AG04450 (cell line): ENCODE results near the gene GRB10. TPM values are rescaled to one million over a fixed set of nuclear protein-coding genes. Genes with fewer than 3 reads are reported as not detected.

Source experiments
- CTCF ChIA-PET: fragments of 300-600, 350-600 bp; formaldehyde crosslinking; extraction: SDS; loops from one replicate; lab custom pipeline; 2022; ENCODE audit warnings: antibody characterized with exemption, inconsistent platforms; lab: Charles Lee
- POLR2A ChIA-PET: fragments of 350-600 bp; formaldehyde crosslinking; extraction: SDS; loops from one replicate; lab custom pipeline; 2021; ENCODE audit warnings: antibody characterized with exemption, inconsistent platforms; lab: Yijun Ruan, JAX
- DNase-seq: peaks from one replicate; pipeline ENCODE4 v3.0.0-alpha.2; 2011; ENCODE audit warnings: low read depth, low spot score
- H3K27ac ChIP-seq: one replicate; pipeline ENCODE4 v1.5.1; 2012; ENCODE audit warnings: low read depth, low read length, control low read depth
- H3K27me3 ChIP-seq: one replicate; pipeline ENCODE4 v1.6.0; 2012; ENCODE audit warnings: low read length; ENCODE audit not compliant: control insufficient read depth, insufficient read depth
- H3K4me3 ChIP-seq: 2 replicates; pipeline ENCODE4 v1.5.1; 2011; ENCODE audit warnings: mild to moderate bottlenecking, low read depth, low read length, control low read depth
- H3K9me3 ChIP-seq: 2 replicates; pipeline ENCODE4 v1.5.1; 2012; ENCODE audit warnings: low read length; ENCODE audit not compliant: control insufficient read depth, insufficient read depth
- polyA plus RNA-seq: library from polyadenylated mRNA; depleted of rRNA; stranded (reverse); fragments of >200 nt; gene quantifications from 2 replicates; pipeline ENCODE4 v1.2.3, GENCODE V29; 2011
- TF ChIP-seq, protein P1 (sequence below): IDR thresholded peaks from 2 replicates; pipeline ENCODE4 v1.5.1; 2011; ENCODE audit warnings: low read depth, low read length, control low read depth, inconsistent platforms

GRB10 gene
- polyA plus RNA-seq, 1 experiment, result 8.0 TPM

DNA sequence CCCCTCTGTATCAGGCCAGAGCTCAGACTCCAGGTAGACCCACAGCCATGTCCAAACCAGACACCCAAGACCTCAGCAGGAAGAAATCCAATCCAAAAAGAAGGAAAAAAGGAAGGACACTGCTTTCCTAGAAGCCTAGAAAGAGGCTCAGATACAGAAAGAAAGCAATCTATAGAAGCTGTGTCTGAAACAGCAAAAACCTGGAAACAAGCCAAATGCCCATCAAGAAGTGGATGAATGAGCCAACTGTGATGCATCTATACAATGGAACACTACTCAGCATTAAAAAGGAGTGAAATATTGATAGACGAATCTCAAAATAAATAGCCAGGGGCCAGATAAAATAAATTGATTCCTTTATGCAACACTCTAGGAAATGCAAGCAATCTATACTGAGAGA, 31.6 kb downstream of the GRB10 start:
- POLR2A ChIA-PET, result no interaction called here
- TF ChIP-seq, protein P1, sequence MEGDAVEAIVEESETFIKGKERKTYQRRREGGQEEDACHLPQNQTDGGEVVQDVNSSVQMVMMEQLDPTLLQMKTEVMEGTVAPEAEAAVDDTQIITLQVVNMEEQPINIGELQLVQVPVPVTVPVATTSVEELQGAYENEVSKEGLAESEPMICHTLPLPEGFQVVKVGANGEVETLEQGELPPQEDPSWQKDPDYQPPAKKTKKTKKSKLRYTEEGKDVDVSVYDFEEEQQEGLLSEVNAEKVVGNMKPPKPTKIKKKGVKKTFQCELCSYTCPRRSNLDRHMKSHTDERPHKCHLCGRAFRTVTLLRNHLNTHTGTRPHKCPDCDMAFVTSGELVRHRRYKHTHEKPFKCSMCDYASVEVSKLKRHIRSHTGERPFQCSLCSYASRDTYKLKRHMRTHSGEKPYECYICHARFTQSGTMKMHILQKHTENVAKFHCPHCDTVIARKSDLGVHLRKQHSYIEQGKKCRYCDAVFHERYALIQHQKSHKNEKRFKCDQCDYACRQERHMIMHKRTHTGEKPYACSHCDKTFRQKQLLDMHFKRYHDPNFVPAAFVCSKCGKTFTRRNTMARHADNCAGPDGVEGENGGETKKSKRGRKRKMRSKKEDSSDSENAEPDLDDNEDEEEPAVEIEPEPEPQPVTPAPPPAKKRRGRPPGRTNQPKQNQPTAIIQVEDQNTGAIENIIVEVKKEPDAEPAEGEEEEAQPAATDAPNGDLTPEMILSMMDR, result no peak
- H3K27ac ChIP-seq, result no peak overlapping the region
- no peaks in the 10 kb centered on the region for H3K27me3 ChIP-seq
- CTCF ChIA-PET, result interaction anchor here (0.5 to 1.5 kb wide), 2 partner anchors 35 to 390 kb away, joined by 3 read pairs; no protein-coding TSS in a partner anchor
- DNase-seq, result no peak
- no peak overlapping the region for H3K4me3 ChIP-seq
- no peaks in the 10 kb centered on the region for H3K9me3 ChIP-seq

- no peak overlapping the region for H3K4me3 ChIP-seq
- TF ChIP-seq, protein P1, result no peak
- H3K9me3 ChIP-seq, result no peaks in the 10 kb centered on the region
- no peak for DNase-seq
- POLR2A ChIA-PET, result no interaction called here
- H3K27me3 ChIP-seq, result no peaks in the 10 kb centered on the region
- H3K27ac ChIP-seq, result no peak overlapping the region
- CTCF ChIA-PET, result no interaction called here
Measured at GRCh38 chr7:50749896-50750295, 32.8 kb downstream of the GRB10 start.

GRCh38 chr7:50748472-50748871, 34.2 kb downstream of the GRB10 start:
- ChIA-PET CTCF (no interaction called here), POLR2A (no interaction called here)

DNA sequence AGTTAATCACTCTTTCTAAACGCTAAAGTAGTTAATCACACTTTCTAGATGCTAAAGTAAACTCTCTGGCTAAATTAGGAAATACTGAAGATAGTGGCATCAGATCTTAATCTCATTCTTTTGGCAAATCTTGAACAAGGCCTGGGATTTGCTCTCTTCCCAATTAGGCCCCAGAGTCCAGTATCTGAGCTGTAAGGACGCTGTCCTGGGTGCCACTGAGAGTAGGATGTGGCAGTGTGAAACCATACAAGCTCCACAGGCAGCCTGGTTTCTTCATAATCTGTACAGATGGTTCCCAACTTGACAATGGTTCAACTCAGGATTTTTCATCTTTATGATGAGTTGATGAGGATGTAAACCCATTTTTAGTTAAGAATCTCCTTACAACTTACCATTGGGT, 36.9 kb downstream of the GRB10 start:
- Histone ChIP-seq H3K9me3 (no peaks in the 10 kb centered on the region), H3K27ac (no peak overlapping the region), H3K27me3 (no peaks in the 10 kb centered on the region), H3K4me3 (no peak overlapping the region)
- TF ChIP-seq, protein P1, result no peak
- CTCF ChIA-PET, result no interaction called here
- no peak for DNase-seq
- POLR2A ChIA-PET, result no interaction called here

More at GRCh38 chr7:50748472-50748871, 34.2 kb downstream of the GRB10 start:
- Histone ChIP-seq H3K27me3 (no peaks in the 10 kb centered on the region), H3K9me3 (no peaks in the 10 kb centered on the region), H3K4me3 (no peak overlapping the region), H3K27ac (no peak overlapping the region)
- TF ChIP-seq, protein P1, result no peak
- no peak for DNase-seq

GRCh38 chr7:50745336-50745735, 37.4 kb downstream of the GRB10 start:
- Histone ChIP-seq H3K27me3 (no peaks in the 10 kb centered on the region), H3K9me3 (no peaks in the 10 kb centered on the region), H3K27ac (no peak overlapping the region), H3K4me3 (no peak overlapping the region)
- POLR2A ChIA-PET, result no interaction called here
- CTCF ChIA-PET, result no interaction called here
- TF ChIP-seq, protein P1, result no peak
- no peak for DNase-seq
